HG02981 (cell line): Measurements from ENCODE around the gene TUBA8.
"Not testable (repeated sequence)": the region's sequence is repeated elsewhere in the genome, so short reads cannot be mapped to it uniquely, and the experiment has no call there.

Experiments used
- ATAC-seq: cut with Tn5 transposase; IDR thresholded peaks from one replicate; pipeline ENCODE4 v1.9.1; 2021; ENCODE audit warnings: mild to moderate bottlenecking, moderate library complexity; ENCODE audit not compliant: unreplicated experiment

Gene TUBA8

GRCh38 chr22:18104566-18104965, 6.0 kb upstream of the TUBA8 start:
- no peak for ATAC-seq

- not testable (repeated sequence) for ATAC-seq
These were observed 4.6 kb upstream of the TUBA8 start for GRCh38 chr22:18105981-18106380.

GRCh38 chr22:18106550-18107341, 3.9 kb upstream of the TUBA8 start:
- ATAC-seq = not testable (repeated sequence)

GRCh38 chr22:18108187-18108586, 2.4 kb upstream of the TUBA8 start:
- ATAC-seq = no peak

DNA sequence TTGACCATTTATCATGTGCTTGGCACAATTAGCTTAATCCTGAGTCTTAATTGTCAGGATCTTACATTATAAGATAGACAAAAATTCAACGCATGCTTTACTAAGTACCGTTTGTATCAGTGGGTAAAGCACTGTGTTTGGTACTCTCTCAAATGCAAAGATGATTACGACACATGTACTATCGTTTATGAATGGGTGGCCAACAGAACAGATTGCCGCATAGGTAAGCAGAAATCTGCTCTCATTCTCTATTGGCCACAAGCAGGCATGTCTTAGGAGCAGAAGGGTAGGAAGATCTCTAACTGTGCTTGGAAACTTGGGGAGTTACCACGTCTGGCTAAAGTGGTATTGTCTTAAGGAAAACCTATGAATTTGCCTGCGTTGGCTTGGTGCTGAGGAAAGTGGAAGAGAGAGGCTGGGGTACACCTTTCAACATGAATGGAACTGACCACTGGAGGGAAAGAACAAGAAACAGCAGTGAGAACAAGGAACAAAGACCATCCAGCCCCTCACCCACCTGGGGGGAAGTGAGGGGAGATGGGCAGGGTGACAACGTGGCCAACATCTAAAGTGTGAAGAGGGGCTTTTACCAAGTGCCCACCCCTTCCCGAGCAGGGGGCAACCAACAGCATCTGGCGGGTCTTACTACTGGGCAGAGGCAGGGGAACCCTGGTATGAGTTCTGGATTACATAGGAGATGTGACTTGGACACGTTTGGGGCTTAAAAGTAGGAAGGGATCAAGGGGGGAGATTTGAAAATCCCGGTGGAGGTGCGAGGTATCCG, 1.0 kb upstream of the TUBA8 start:
- ATAC-seq = no peak

GRCh38 chr22:18110954-18111758, 547 bp downstream of the TUBA8 start:
- no peak for ATAC-seq

GRCh38 chr22:18111759-18112330, 1.2 kb downstream of the TUBA8 start:
- ATAC-seq = no peak

DNA sequence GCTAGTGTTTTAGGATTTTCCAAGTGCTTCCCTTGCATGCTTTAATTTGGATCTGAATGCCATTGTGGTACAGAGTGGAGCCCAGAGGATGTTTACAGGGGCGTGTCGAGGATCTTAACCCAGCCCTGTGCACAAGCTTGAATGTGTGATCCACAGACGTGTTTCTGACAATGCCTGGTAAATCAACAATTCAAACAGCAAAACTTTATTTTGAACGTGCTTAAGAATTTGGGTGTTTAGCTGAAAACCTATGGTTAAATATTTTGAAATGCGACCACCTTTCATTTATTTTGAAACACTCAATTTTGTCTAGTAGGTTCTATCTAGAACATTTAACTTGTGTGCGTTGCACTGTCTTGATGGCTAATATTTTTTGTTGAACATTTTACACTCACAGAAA, 1.8 kb downstream of the TUBA8 start:
- ATAC-seq = no peak

- no peak for ATAC-seq
These were observed 3.2 kb downstream of the TUBA8 start for GRCh38 chr22:18113680-18114394.

DNA sequence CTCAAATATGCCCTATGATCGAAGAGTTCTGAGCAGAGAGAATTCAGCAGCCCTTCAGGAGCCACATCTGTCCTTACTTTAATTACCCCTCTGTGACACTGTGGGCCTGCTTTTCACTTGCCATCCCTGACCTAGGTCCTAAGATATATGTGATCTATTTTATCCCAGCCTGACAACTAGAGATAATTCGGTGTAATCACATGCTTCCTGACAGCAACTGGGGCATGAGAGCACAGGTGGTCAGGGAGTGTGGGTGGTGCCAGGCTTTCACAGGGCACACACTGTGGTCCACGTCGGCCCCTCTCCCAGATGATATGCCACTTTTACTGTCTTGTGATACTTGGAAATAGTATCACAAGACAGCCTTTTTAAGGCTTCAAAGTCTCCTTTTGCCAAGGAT, 3.9 kb downstream of the TUBA8 start:
- no peak for ATAC-seq

- no peak for ATAC-seq
These were observed 4.5 kb downstream of the TUBA8 start for GRCh38 chr22:18114976-18115652.

- ATAC-seq = no peak
These were observed 5.3 kb downstream of the TUBA8 start for GRCh38 chr22:18115906-18116371.

GRCh38 chr22:18116634-18117033, 6.0 kb downstream of the TUBA8 start:
- ATAC-seq = no peak

DNA sequence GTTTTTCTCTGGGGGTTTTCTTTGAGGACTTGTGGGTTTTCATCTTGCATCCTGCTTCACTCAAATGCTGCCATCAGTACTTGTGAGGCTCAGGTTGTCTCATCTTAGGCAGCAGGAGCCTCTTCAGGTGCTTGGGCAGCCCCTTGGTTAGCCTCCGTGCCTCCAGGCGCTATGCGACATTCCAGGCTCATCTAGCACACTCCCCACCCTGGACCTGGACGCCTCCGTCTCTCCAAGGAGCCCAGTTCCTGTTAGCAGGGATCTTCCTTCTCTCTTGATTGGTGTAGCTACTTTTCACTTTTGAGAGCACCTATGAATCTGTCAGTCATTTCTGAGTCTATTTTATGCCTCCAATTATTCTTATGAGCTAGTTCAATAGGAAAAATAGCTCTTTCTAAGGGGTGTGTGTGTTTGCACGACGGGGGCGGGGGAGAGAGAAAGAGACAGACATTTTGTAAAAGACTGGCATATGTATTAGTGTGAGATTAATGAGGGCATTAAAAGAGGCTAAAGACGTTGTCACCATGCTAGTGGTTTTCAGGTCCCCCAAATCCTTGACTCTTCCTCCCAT, 7.8 kb downstream of the TUBA8 start:
- no peak for ATAC-seq

DNA sequence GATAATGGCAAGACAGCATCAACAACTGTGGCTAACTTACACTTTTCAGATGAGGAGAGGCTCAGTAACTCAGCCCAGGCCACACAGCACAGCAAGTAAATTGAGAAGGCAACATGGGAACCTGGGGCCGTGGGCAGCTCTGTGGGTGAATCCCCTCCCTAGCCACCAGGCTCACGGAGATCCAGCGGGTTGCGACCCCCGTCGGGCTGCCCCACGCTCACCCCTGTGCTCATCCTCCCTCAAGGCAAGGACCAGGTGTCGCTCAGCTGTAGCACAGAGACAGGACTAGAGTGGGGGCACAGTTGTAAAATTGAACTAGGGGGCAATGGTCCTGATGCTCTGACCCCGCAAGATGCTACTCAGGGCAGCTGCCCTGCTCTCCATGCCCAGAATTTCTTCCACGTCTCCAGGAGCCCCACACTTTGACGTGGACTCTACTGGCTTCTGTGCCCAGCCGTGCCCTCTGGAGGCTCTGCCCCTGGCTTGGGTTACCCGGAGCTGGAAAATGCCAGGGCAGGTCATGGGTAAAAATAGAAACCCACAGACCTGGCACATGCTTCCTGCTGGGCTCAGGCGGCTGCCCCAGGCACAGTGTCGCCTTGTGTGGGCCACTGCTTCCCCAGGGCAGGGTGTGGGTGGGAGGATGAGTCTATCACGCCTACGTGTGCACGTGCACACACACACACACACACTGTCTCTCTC, 9.0 kb downstream of the TUBA8 start:
- no peak for ATAC-seq

GRCh38 chr22:18120857-18121256, 10.2 kb downstream of the TUBA8 start:
- no peak for ATAC-seq

- no peak for ATAC-seq
These were observed 10.9 kb downstream of the TUBA8 start for GRCh38 chr22:18121506-18121905.

GRCh38 chr22:18121954-18122554, 11.4 kb downstream of the TUBA8 start:
- no peak for ATAC-seq
